BE2C (cell line): ENCODE measurements around the gene KEL. TPM values are rescaled to one million over a fixed set of nuclear protein-coding genes. Genes with fewer than 3 reads are reported as not detected.

Experiments used
- DNase-seq: peaks from one replicate; pipeline ENCODE4 v3.0.0-alpha.2; 2020
- H3K27me3 ChIP-seq: fragments of 250-450 bp; sonication (Bioruptor Pico); 2 replicates; pipeline ENCODE4 v1.5.1; 2020; ENCODE audit warnings: mild to moderate bottlenecking
- H3K36me3 ChIP-seq: fragments of 250-450 bp; sonication (Bioruptor Pico); 2 replicates; pipeline ENCODE4 v1.5.1; 2020; ENCODE audit warnings: mild to moderate bottlenecking
- H3K4me1 ChIP-seq: fragments of 250-450 bp; sonication (Bioruptor Pico); 2 replicates; pipeline ENCODE4 v1.5.1; 2020
- H3K4me3 ChIP-seq: 2 replicates; pipeline ENCODE4 v1.5.1; 2011; ENCODE audit warnings: low read depth, low read length
- H3K9me3 ChIP-seq: fragments of 250-450 bp; sonication (Bioruptor Pico); 2 replicates; pipeline ENCODE4 v1.5.1; 2020
- CTCF ChIP-seq: IDR thresholded peaks from 2 replicates; pipeline ENCODE4 v1.5.1; 2012; ENCODE audit warnings: mild to moderate bottlenecking, low read depth, low read length
- polyA plus RNA-seq: library from polyadenylated mRNA; unstranded; fragments of >200 nt; gene quantifications from one replicate; pipeline ENCODE4 v1.2.1, GENCODE V29; 2012; ENCODE audit warnings: low read depth, missing spikeins; ENCODE audit not compliant: insufficient read length, insufficient read depth

KEL gene, protein sequence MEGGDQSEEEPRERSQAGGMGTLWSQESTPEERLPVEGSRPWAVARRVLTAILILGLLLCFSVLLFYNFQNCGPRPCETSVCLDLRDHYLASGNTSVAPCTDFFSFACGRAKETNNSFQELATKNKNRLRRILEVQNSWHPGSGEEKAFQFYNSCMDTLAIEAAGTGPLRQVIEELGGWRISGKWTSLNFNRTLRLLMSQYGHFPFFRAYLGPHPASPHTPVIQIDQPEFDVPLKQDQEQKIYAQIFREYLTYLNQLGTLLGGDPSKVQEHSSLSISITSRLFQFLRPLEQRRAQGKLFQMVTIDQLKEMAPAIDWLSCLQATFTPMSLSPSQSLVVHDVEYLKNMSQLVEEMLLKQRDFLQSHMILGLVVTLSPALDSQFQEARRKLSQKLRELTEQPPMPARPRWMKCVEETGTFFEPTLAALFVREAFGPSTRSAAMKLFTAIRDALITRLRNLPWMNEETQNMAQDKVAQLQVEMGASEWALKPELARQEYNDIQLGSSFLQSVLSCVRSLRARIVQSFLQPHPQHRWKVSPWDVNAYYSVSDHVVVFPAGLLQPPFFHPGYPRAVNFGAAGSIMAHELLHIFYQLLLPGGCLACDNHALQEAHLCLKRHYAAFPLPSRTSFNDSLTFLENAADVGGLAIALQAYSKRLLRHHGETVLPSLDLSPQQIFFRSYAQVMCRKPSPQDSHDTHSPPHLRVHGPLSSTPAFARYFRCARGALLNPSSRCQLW
- polyA plus RNA-seq, result not detected

GRCh38 chr7:142961973-142962926, at the start of gene KEL:
Gene KEL, minus strand, starts transcription at chr7:142962363. Its CDS starts 157 bp downstream, at chr7:142962206.
- no peak for DNase-seq
- no peaks in the 10 kb centered on the region for H3K36me3 ChIP-seq
- TF ChIP-seq CTCF, result no peak
- H3K4me3 ChIP-seq, result no peak within 1 kb of the TSS
- H3K27me3 ChIP-seq, result no peaks in the 10 kb centered on the region
- no peaks in the 10 kb centered on the region for H3K9me3 ChIP-seq
- no peaks in the 10 kb centered on the region for H3K4me1 ChIP-seq

DNA sequence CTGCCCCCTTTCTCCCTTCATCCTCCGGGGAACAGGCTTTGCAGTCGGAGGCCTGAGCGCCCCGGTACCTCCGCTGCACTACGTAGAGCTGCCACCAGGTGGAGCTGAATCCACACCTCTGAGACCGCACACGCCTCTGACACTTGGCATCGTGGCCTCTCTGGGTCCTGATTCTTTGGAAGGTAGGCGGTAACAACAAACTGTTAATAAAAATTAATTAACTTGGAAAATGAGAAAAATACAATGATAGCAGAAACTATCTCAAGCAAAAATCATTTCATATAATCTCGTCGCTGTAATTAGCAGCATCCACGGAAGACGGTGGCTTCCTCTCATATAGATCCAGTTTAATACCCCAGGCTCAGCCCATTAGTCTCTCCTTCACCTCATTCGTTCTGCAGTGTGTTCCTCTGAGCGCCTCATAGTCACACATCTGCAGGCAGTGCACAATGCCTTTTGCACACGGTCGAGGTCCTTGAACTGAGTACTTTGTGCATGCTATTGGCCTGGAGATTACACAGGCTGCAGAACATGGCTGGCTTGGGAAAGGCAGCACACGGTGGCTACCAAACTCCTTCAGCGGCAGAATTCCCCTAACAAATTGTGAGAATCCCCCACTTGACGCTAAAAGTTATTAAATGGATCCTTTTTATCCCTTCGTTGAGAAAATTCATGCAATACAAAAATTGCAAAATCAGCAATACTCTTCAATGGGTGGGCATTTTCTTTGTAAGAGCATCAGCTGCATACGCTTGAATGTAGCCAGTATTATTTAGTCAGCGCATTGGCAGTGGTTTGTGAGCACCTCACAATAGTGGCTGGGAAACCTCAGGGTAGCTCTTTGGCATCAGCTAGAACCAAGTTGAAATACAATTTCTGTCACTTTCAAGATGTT, 46.1 kb upstream of the KEL start:
- no peaks in the 10 kb centered on the region for H3K27me3 ChIP-seq
- peak; percentile 93 for TF ChIP-seq CTCF
- H3K4me3 ChIP-seq, result no peak overlapping the region
- peak; percentile 74 for DNase-seq
- H3K36me3 ChIP-seq, result no peaks in the 10 kb centered on the region
- no peaks in the 10 kb centered on the region for H3K4me1 ChIP-seq
- no peaks in the 10 kb centered on the region for H3K9me3 ChIP-seq

- no peak for TF ChIP-seq CTCF
- H3K27me3 ChIP-seq, result no peaks in the 10 kb centered on the region
- H3K36me3 ChIP-seq, result no peaks in the 10 kb centered on the region
- DNase-seq, result no peak
- H3K4me1 ChIP-seq, result no peaks in the 10 kb centered on the region; the same call in 1 of the 2 replicates
- H3K9me3 ChIP-seq, result no peaks in the 10 kb centered on the region
- no peak overlapping the region for H3K4me3 ChIP-seq
These were observed 43.6 kb upstream of the KEL start for GRCh38 chr7:143005632-143006260.

- Histone ChIP-seq H3K9me3 (no peaks in the 10 kb centered on the region), H3K36me3 (no peaks in the 10 kb centered on the region)
- DNase-seq, result peak; percentile 18
These were observed 41.4 kb upstream of the KEL start for GRCh38 chr7:143003393-143004051.

More at GRCh38 chr7:143003393-143004051, 41.4 kb upstream of the KEL start:
- peak overlapping the region; percentile 28 for H3K4me3 ChIP-seq
- no peaks in the 10 kb centered on the region; the same call in 1 of the 2 replicates for H3K4me1 ChIP-seq
- peak; percentile 79 for TF ChIP-seq CTCF
- no peaks in the 10 kb centered on the region for H3K27me3 ChIP-seq
